Stimulated activated CD4-positive, alpha-beta T cell treated with anti-CD3 and anti-CD28 coated beads, Interleukin-1b, Interleukin-23, amount 100 ng/mL, for 4 hours (primary cell): ENCODE measurements around the gene ARSA.

Source experiments
- DNase-seq, 2 donors: peaks; one replicate each; pipeline ENCODE4 v3.0.0-alpha.2; 2020; ENCODE audit warnings: low read depth in 2 of 2

ARSA gene

DNA sequence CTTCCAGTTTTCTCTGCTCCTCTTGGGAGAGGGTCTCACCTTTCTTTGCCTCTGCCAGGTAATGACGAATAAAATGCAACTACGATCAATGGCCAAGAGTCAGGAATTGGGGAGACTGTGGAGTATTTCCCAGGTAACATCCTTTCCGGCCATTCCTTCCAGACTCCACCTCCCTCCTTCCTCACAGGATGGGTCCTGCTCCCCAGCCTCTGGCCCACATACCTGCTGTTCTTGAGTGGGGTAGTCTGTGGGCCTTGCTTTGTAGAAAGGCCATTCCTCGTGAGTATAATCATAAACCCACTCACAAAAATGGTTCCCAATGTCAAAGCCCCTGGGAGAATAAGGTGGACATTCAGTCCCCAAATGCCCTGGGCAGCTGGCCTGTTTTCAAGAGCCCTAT, 48.2 kb downstream of the ARSA start:
- no peak for DNase-seq

DNA sequence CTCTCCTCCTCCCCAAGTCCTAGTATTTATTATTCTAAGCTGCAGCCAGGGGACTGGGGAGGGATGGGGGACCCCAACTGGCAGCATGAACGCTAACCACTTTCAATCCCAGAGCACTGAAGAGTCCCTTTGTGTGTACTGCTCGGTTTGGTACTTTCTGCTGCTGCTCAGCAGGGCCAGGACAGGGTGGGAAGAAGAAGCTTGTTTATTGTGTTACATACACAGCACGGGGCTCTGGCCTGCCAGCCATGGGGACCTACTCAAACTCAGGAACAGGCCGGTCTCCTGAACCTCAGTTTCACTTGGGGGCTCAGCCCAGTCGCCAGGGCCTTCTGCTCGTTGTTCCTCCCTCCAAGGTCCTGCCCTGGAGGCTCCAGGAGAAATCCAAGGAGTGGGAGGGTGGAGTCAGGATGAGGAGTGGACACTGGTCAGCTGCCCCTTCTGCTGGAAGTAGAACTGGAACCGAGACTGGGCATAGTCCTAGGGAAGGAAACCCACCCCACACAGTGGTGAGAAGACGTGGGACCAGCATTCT, 49.1 kb downstream of the ARSA start:
- no peak for DNase-seq

DNA sequence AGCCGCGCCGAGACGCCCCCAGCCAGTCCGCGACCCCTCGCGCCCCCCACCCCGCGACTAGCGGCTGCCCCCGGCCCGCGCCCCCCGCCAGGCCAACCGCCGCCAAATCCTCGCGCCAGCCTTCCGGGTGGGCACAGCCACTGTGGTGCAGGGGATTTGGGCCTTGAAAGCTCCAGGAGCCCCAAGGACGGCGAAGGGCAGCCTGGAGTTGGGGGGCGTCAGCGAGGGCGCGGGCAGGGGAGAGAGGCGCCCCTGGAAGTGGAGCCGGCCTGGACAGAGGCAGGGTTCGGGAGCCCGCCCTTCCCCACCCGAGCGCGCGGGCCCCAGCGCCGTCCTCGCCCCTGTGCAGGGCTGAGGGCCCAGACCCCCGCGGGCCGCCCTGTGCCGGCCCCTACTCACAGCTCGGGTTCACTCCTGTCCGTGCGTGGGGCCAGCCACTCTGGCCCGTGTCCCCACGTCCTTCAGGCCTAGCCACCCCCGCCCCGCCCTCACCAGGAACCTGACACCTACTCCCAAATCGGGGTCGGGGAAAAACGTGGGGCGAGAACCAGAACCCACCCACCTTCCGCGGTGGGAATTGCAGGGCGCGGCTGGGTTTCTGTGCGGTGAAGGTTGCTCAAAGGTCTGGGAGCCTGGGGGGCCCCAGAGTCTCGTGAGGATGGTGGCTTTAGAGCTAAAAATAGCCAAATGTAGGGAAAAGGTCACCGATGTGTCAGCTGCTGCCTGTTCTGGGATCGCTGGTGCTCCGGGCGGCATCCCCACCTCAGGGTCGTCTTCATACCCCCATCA, 49.8 kb downstream of the ARSA start, which contains the start of gene CPT1B:
CPT1B (minus strand) TSS at position 441 of the 789 bp plus-strand sequence. CDS start 512 bp downstream, outside the sequence.
- no peak for DNase-seq

DNA sequence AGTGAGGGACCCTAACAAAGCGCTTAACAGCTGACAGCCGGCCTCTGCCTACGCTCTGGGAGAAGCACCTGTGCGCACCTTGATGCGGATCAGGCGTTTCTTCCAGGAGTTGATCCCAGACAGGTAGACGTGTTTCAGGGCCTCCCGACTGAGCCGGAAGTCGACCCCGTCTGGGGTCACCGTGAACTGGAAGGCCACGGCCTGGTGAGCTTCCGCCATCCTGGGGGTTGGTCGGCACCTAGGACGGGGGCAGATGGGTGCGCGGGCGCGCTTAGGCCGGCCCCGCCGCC, 50.3 kb downstream of the ARSA start:
- no peak for DNase-seq

DNA sequence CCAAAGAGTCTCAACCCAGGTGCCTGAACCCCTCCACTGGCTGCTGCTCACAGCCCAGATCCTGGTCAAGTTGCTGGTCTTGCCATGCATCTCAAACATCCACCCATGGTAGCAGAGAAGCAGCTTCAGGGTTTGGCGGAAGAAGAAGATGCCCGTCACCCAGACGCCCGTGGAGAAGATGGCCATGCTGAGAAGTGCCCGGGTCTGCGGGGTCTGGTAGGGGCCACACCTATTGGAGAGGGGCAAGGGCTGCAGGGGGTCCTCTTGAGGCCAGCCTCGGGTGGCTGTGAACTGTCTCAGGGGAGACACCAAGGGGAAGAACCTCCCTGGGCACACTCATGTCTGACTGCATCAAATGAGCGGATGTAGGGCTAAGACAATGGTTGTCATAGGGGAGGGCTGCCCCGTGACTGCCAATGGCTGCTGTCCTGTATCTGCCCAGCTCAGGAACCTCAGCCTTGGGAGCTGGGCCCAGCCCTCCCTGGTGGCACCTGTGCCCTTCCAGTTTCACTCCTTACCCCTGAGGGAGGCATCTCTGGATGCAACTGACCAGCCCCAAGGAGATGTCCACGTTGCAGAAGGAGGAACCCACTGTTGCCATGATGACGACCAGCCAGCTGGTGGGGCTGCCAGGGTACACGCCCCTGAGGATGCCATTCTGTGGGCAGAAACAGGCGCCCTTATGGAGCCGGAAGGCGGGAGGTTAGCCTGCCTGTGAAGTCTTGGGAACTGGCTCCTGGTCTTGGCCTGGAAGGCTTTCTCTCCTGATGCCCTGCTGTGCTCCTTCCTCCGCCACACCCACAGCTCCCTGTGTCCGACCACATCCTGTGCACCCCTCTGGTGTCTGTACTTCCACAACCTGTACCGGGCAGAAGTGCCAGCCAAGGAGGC, 50.9 kb downstream of the ARSA start:
- no peak for DNase-seq

DNA sequence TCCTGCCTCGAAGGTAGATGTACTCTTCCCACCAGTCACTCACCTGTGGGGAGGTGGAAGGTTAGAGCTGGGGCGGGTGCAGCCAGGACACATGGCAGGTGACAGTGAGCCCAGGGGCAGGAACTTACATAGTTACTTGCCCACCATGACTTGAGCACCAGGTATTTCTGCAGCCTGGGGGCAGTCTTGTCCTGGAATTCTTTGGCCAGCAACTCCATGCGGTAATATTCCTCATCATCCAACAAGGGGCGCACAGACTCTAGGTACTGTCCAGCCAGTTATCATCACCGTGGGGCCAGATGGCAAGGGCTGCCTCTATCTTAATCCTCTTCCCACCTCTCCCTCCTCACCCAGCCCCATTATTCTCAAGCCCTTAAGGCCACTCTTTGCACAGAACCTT, 51.9 kb downstream of the ARSA start:
- no peak for DNase-seq

DNA sequence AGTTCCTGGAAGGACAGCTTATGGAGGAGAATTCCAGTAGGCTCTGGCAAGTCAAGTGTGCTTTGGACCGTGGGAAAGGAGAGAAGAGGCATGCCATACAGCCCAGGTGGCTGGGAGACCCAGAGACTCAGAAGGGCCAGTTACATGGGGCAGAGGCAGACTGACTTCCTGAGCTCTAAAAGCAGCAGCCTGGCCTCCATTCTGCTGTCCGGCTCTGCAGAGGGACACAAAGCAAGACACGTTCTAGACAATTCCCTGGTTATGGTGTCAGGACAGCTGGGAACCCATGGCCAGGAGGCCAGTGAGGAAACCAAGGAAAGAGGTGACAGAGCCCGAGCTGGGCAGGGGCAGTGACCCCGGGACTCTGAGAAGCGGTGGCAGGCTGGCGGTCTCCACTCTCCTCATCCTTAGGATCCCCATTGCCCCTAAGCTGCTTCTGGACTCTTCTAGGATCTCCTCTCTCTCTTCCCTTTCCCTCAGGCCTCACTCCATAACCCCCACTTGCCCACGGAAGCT, 52.5 kb downstream of the ARSA start:
- DNase-seq: no peak
